B cell (primary cell): ENCODE measurements around the gene COG5. TPM values are rescaled to one million over a fixed set of nuclear protein-coding genes. Genes with fewer than 3 reads are reported as not detected.

Experiments used
- ATAC-seq: fragments of 200-7000 bp; cut with Tn5 transposase; one replicate; pipeline ENCODE4 v1.10.0; 2021; ENCODE audit warnings: low read depth, mild to moderate bottlenecking, moderate number of reproducible peaks, moderate library complexity
- CTCF ChIA-PET: fragments of 350-600 bp; sonication (Branson Sonifier 250); formaldehyde crosslinking; loops from one replicate; lab custom pipeline; 2021; ENCODE audit warnings: antibody characterized with exemption, inconsistent platforms; lab: Charles Lee
- POLR2A ChIA-PET: fragments of 350-600 bp; sonication (Branson Sonifier 250); formaldehyde crosslinking; loops from one replicate; lab custom pipeline; 2021; ENCODE audit warnings: antibody characterized with exemption; lab: Charles Lee
- DNase-seq: peaks from one replicate; pipeline ENCODE4 v3.0.0; 2013
- H2AFZ ChIP-seq: 2 replicates; pipeline ENCODE4 v1.6.1; 2012; ENCODE audit warnings: mild to moderate bottlenecking, low read depth, low read length; ENCODE audit not compliant: insufficient read depth, poor library complexity, severe bottlenecking
- H3K27ac ChIP-seq, 2 donors: 1 replicate in 1 of 2; 2 replicates in 1 of 2; pipeline ENCODE4 v1.5.1; 2012 to 2013; ENCODE audit warnings: low read length in 2 of 2, mild to moderate bottlenecking in 2 of 2, moderate library complexity in 1 of 2
- H3K27me3 ChIP-seq, 4 experiments: fragments of 200-600 bp in 1 of 4; sonication (generic) in 1 of 4; replicated peaks in 1 of 4; 1 replicate in 2 of 4; 2 replicates in 2 of 4; pipeline versions ENCODE4 v1.6.1 to v1.7.0; 2013 to 2016; ENCODE audit warnings: low read length in 3 of 4, mild to moderate bottlenecking in 2 of 4, mixed read lengths in 1 of 4, moderate library complexity in 1 of 4; ENCODE audit not compliant: insufficient read depth in 4 of 4, control insufficient read depth in 3 of 4; ENCODE audit errors: control extremely low read depth in 1 of 4
- H3K36me3 ChIP-seq, 2 experiments: replicated peaks in 1 of 2; 1 replicate in 1 of 2; 2 replicates in 1 of 2; pipeline versions ENCODE4 v1.6.1 to v1.7.1; 2013; ENCODE audit warnings: low read length in 1 of 2; ENCODE audit not compliant: insufficient read depth in 2 of 2, control insufficient read depth in 1 of 2; ENCODE audit errors: control extremely low read depth in 1 of 2, extremely low read depth in 1 of 2
- H3K4me1 ChIP-seq, 2 donors: fragments of 200-600 bp in 1 of 2; sonication (generic) in 1 of 2; 1 replicate in 1 of 2; 2 replicates in 1 of 2; pipeline versions ENCODE4 v1.5.1 to v1.6.1; 2013 to 2017; ENCODE audit warnings: low read length in 2 of 2; ENCODE audit not compliant: control insufficient read depth in 2 of 2, insufficient read depth in 2 of 2
- H3K4me2 ChIP-seq: replicated peaks from 2 replicates; pipeline ENCODE3; 2012; ENCODE audit warnings: mild to moderate bottlenecking, low read depth, low read length; ENCODE audit not compliant: poor library complexity, severe bottlenecking
- H3K4me3 ChIP-seq, 5 experiments: fragments of 200-600 bp in 1 of 5; sonication (generic) in 1 of 5; 1 replicate in 3 of 5; 2 replicates in 2 of 5; pipeline versions ENCODE4 v1.5.1 to v1.7.0; 2011 to 2016; ENCODE audit warnings: low read length in 4 of 5, mild to moderate bottlenecking in 4 of 5, low read depth in 2 of 5, control low read depth in 1 of 5, moderate library complexity in 1 of 5; ENCODE audit not compliant: insufficient read depth in 1 of 5; ENCODE audit errors: control extremely low read depth in 1 of 5, extremely low read depth in 1 of 5
- H3K79me2 ChIP-seq: fragments of 200-600 bp; sonication (generic); one replicate; pipeline ENCODE4 v1.6.0; 2016; ENCODE audit warnings: low read length; ENCODE audit not compliant: control insufficient read depth, insufficient read depth
- H3K9ac ChIP-seq: fragments of 200-600 bp; sonication (generic); 2 replicates; pipeline ENCODE4 v1.6.1; 2017; ENCODE audit warnings: mild to moderate bottlenecking, low read length, moderate library complexity
- H3K9me3 ChIP-seq, 3 donors: one replicate each; pipeline versions ENCODE4 v1.6.1 to v1.7.1; 2013; ENCODE audit warnings: low read length in 2 of 3; ENCODE audit not compliant: control insufficient read depth in 2 of 3, insufficient read depth in 1 of 3; ENCODE audit errors: control extremely low read depth in 1 of 3
- H4K20me1 ChIP-seq: 2 replicates; pipeline ENCODE4 v1.6.0; 2012; ENCODE audit warnings: mild to moderate bottlenecking, low read length; ENCODE audit not compliant: insufficient read depth, control insufficient read depth, poor library complexity, severe bottlenecking
- H3K27ac Mint-ChIP-seq: one replicate; pipeline ENCODE4 v1.8.0; 2021; ENCODE audit warnings: mixed read lengths
- H3K27me3 Mint-ChIP-seq: one replicate; pipeline ENCODE4 v1.8.0; 2021; ENCODE audit warnings: mixed read lengths
- H3K4me1 Mint-ChIP-seq: one replicate; pipeline ENCODE4 v1.8.0; 2021; ENCODE audit warnings: mixed read lengths
- H3K4me3 Mint-ChIP-seq: one replicate; pipeline ENCODE4 v1.8.0; 2021; ENCODE audit warnings: mixed read lengths
- H3K9me3 Mint-ChIP-seq: one replicate; pipeline ENCODE4 v1.8.0; 2022; ENCODE audit warnings: mixed read lengths; ENCODE audit not compliant: insufficient read depth
- EZH2 ChIP-seq: IDR thresholded peaks from 2 replicates; pipeline ENCODE4 v1.6.1; 2012; ENCODE audit warnings: borderline replicate concordance, low read depth, mild to moderate bottlenecking, moderate library complexity, low read length; ENCODE audit not compliant: insufficient read depth, poor library complexity, severe bottlenecking
- WGBS: methylation state at CpG from one replicate; pipeline ENCODE4 v1.1.5; 2013; ENCODE audit warnings: missing lambda C conversion rate; ENCODE audit not compliant: insufficient coverage; 5-methylcytosine and 5-hydroxymethylcytosine counted together
- intact Hi-C: fragments of 100-400 bp; cut with micrococcal nuclease; formaldehyde crosslinking; loops from one replicate; pipeline ENCODE4 v1.10.0; 2022
- polyA plus RNA-seq: library from polyadenylated mRNA; depleted of rRNA; stranded (reverse); fragments of >200 nt; gene quantifications from 2 replicates; pipeline ENCODE4 v1.2.3, GENCODE V29; 2012
- total RNA-seq, 2 donors: library from RNA; stranded (reverse); fragments of 120-200 nt in 1 of 2; gene quantifications; 1 replicate in 1 of 2; 2 replicates in 1 of 2; pipeline versions ENCODE4 v1.2.3 to v1.2.4, GENCODE V29; 2013 to 2022
- TF ChIP-seq, protein P1 (sequence below): fragments of 200-600 bp; IDR thresholded peaks from one replicate; pipeline ENCODE4 v1.8.0; 2022; ENCODE audit warnings: antibody characterized with exemption, mild to moderate bottlenecking

Gene COG5
- total and polyA plus RNA-seq, 2 donors (not counting 1 experiment from before 2014, with no cell fraction given), result 7.0 to 73.0 TPM

DNA sequence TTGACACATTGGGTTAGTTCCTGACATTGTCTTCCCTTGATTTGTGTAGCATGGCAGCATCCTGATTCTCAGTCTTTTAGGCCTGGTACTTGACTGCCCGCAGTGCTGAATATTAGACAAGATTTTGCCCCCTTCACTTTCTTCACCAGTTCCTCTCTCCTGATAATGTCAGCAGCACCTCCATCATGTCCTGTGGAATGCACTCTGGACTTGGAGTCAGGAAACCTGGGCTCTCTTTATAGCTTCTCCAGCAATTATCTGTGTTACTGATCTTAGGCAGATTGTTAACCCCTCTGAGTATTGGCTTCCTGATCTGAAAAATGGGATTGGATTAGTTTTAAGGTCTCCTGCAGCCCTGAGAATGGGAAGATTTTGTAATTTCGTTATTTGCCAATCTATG is 375.9 kb downstream of the COG5 start:
- ChIA-PET POLR2A (no interaction called here), CTCF (interaction anchor here (1.1 kb wide), 1 partner anchor 38 kb away, joined by 4 read pairs; no protein-coding TSS in a partner anchor)
- intact Hi-C loops, result no loop called here
- ATAC-seq (no peak), DNase-seq (no peak)
- Histone ChIP-seq H3K27ac (no peak overlapping the region), H3K4me1 (no peaks in the 10 kb centered on the region), H3K79me2 (peaks cover 23% of the 10 kb centered on the region), H4K20me1 (peaks cover 46% of the 10 kb centered on the region), H2AFZ (no peak overlapping the region), H3K27me3 (no peaks in the 10 kb centered on the region), H3K9ac (no peak overlapping the region), H3K4me2 (no peak overlapping the region), H3K4me3 (no peak overlapping the region), H3K36me3 (peaks cover 35 to 95% of the 10 kb centered on the region in 2 experiments), H3K9me3 (no peaks in the 10 kb centered on the region)
- no peaks in the 10 kb centered on the region for H3K4me1 Mint-ChIP-seq
- H3K9me3 Mint-ChIP-seq, result no peaks in the 10 kb centered on the region
- no peak overlapping the region for H3K27ac Mint-ChIP-seq
- no peaks in the 10 kb centered on the region for H3K27me3 Mint-ChIP-seq
- 100% methylated on average over 2 of the region's 2 CpGs for WGBS
- TF ChIP-seq, protein P1, sequence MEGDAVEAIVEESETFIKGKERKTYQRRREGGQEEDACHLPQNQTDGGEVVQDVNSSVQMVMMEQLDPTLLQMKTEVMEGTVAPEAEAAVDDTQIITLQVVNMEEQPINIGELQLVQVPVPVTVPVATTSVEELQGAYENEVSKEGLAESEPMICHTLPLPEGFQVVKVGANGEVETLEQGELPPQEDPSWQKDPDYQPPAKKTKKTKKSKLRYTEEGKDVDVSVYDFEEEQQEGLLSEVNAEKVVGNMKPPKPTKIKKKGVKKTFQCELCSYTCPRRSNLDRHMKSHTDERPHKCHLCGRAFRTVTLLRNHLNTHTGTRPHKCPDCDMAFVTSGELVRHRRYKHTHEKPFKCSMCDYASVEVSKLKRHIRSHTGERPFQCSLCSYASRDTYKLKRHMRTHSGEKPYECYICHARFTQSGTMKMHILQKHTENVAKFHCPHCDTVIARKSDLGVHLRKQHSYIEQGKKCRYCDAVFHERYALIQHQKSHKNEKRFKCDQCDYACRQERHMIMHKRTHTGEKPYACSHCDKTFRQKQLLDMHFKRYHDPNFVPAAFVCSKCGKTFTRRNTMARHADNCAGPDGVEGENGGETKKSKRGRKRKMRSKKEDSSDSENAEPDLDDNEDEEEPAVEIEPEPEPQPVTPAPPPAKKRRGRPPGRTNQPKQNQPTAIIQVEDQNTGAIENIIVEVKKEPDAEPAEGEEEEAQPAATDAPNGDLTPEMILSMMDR, result no peak
- TF ChIP-seq EZH2, result no peak
- H3K4me3 Mint-ChIP-seq, result no peak overlapping the region

DNA sequence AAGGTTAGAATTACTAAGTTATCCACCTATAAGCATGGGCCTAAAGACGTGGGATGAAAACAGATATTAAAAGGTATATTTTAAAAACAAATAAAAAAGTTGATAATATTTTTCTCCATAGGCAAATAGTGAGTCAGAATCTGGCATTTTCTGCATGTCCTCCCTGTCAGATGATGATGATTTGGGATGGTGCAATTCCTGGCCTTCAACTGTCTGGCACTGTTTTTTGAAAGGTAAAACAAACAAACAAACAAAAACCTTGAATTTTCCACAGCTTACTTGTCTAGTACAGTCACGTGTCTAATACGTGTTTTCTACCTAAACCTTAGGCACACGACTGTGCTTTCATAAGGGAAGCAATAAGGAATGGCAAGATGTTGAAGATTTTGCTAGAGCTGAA is 377.5 kb downstream of the COG5 start:
- Mint-ChIP-seq H3K4me1 (no peaks in the 10 kb centered on the region), H3K4me3 (no peak overlapping the region), H3K9me3 (no peaks in the 10 kb centered on the region), H3K27me3 (no peaks in the 10 kb centered on the region), H3K27ac (no peak overlapping the region)
- Histone ChIP-seq H3K9ac (no peak overlapping the region), H4K20me1 (peaks cover 56% of the 10 kb centered on the region), H3K4me2 (no peak overlapping the region), H3K79me2 (peaks cover 26% of the 10 kb centered on the region), H2AFZ (no peak overlapping the region), H3K27me3 (no peaks in the 10 kb centered on the region), H3K4me3 (no peak overlapping the region), H3K27ac (no peak overlapping the region), H3K4me1 (no peaks in the 10 kb centered on the region), H3K9me3 (no peaks in the 10 kb centered on the region), H3K36me3 (peaks cover 30 to 90% of the 10 kb centered on the region in 2 experiments)
- intact Hi-C loops, result no loop called here
- ATAC-seq (no peak), DNase-seq (no peak)
- ChIA-PET CTCF (interaction anchor here (1.1 kb wide), 1 partner anchor 39 kb away, joined by 3 read pairs; no protein-coding TSS in a partner anchor), POLR2A (no interaction called here)
- TF ChIP-seq, protein P1, result no peak
- no peak for TF ChIP-seq EZH2
- WGBS, result no CpG with 5 or more reads among the region's 4 CpGs
